Breast epithelium (tissue), 4 donors: ENCODE measurements around the gene KRT74. TPM values are rescaled to one million over a fixed set of nuclear protein-coding genes. Genes with fewer than 3 reads are reported as not detected.

Experiments used
- DNase-seq, 2 donors: peaks; one replicate each; pipeline ENCODE4 v3.0.0-alpha.2; 2019; ENCODE audit warnings: low spot score in 2 of 2
- H3K27ac ChIP-seq, 2 donors: fragments of 200-600 bp; sonication (generic) in 1 of 2; one replicate each; pipeline ENCODE4 v1.5.1; 2016 to 2019; ENCODE audit warnings: mild to moderate bottlenecking in 1 of 2
- H3K27me3 ChIP-seq, 2 donors: fragments of 200-600 bp; sonication (generic) in 1 of 2; one replicate each; pipeline versions ENCODE4 v1.5.1 to v1.6.0; 2017 to 2019; ENCODE audit warnings: control low read depth in 1 of 2, mild to moderate bottlenecking in 1 of 2
- H3K36me3 ChIP-seq: fragments of 200-600 bp; one replicate; pipeline ENCODE4 v1.5.1; 2019
- H3K4me1 ChIP-seq, 2 donors: fragments of 200-600 bp; sonication (generic); one replicate each; pipeline ENCODE4 v1.5.1; 2016 to 2019; ENCODE audit warnings: control low read depth in 1 of 2
- H3K4me3 ChIP-seq, 3 donors: fragments of 200-600 bp; sonication (generic); 1 replicate in 2 of 3; 2 replicates in 1 of 3; pipeline ENCODE4 v1.5.1; 2016 to 2019; ENCODE audit warnings: mild to moderate bottlenecking in 3 of 3, moderate library complexity in 2 of 3
- H3K9me3 ChIP-seq, 2 donors: fragments of 200-600 bp; sonication (generic) in 1 of 2; one replicate each; pipeline ENCODE4 v1.5.1; 2016 to 2019; ENCODE audit warnings: control low read depth in 1 of 2
- POLR2A ChIP-seq: fragments of 450-650 bp; IDR thresholded peaks from one replicate; pipeline ENCODE4 v1.6.1; 2016; ENCODE audit warnings: antibody characterized with exemption, mild to moderate bottlenecking, moderate library complexity
- POLR2AphosphoS5 ChIP-seq, 3 donors: sonication (generic); formaldehyde crosslinking; IDR thresholded peaks; one replicate each; pipeline ENCODE4 v1.6.1; 2017; ENCODE audit warnings: antibody characterized with exemption in 3 of 3
- intact Hi-C: fragments of 100-400 bp; cut with DNase I; formaldehyde crosslinking; loops from one replicate; pipeline ENCODE4 v1.15.1; 2023; ENCODE audit warnings: low total_unique reads
- total RNA-seq, 3 donors: library from RNA; depleted of rRNA; stranded (reverse); fragments of >200 nt; gene quantifications; one replicate each; pipeline ENCODE4 v1.1.0, GENCODE V29; 2016
- TF ChIP-seq, protein P1 (sequence below), 3 donors: fragments of 450-650 bp; IDR thresholded peaks; one replicate each; pipeline ENCODE4 v1.5.1; 2016 to 2017; ENCODE audit warnings: antibody characterized with exemption in 3 of 3, mild to moderate bottlenecking in 3 of 3, moderate library complexity in 3 of 3

The KRT74 gene
- total RNA-seq, 3 donors from 2014 or later, result not detected

DNA sequence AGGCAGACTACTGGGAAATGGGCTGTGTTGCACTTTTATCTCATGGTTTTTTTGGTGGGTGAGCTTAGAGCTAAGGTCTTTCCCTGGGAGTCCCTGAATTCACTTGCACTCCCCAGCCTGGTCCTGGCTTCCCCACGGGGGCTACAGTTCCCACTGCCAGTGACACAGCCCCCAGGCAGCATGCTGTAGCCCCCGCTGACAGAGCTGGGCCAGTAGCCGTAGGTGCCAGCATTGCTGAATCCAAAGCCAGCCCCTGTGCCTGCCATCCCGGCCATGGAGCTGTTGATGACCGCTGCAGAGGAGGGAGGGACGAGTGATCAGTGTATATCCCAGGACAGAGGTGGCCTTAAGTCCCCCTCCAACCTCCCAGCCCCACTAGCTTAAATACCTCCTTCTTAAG, 34.5 kb upstream of the KRT74 start:
- H3K36me3 ChIP-seq, result no peaks in the 10 kb centered on the region
- no peak overlapping the region for H3K27ac ChIP-seq
- intact Hi-C loops, result no loop called here
- H3K4me3 ChIP-seq, result no peak overlapping the region
- no peak for DNase-seq
- TF ChIP-seq POLR2A, result no peak
- no peak for TF ChIP-seq POLR2AphosphoS5 (IDR thresholded peaks at IDR 0.05)
- TF ChIP-seq, protein P1, sequence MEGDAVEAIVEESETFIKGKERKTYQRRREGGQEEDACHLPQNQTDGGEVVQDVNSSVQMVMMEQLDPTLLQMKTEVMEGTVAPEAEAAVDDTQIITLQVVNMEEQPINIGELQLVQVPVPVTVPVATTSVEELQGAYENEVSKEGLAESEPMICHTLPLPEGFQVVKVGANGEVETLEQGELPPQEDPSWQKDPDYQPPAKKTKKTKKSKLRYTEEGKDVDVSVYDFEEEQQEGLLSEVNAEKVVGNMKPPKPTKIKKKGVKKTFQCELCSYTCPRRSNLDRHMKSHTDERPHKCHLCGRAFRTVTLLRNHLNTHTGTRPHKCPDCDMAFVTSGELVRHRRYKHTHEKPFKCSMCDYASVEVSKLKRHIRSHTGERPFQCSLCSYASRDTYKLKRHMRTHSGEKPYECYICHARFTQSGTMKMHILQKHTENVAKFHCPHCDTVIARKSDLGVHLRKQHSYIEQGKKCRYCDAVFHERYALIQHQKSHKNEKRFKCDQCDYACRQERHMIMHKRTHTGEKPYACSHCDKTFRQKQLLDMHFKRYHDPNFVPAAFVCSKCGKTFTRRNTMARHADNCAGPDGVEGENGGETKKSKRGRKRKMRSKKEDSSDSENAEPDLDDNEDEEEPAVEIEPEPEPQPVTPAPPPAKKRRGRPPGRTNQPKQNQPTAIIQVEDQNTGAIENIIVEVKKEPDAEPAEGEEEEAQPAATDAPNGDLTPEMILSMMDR (IDR thresholded peaks at IDR 0.05), result no peak
- H3K27me3 ChIP-seq, result peaks cover 0 to 6% of the 10 kb centered on the region in 2 donors
- H3K9me3 ChIP-seq, result no peaks in the 10 kb centered on the region
- H3K4me1 ChIP-seq, result no peaks in the 10 kb centered on the region

DNA sequence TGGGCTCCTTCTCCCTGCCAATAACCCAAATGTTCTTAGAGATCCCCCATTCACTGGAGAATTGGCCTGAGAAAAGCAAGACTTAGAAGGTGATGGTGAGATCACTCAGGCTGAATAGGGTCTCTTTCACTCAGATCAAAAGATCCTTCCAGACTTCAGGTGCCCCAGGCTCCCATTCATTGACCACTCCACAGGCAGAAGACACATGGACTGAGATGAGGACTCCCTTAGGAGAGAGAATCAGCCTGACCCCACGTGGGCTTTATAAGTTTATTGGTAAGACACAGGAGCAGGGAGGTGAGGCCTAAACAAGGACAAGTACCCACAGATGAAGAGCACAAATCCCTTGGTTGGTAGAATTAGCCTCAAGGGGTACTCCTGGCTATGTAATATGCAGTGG, 33.7 kb upstream of the KRT74 start:
- H3K9me3 ChIP-seq, result no peaks in the 10 kb centered on the region
- H3K27ac ChIP-seq, result no peak overlapping the region
- TF ChIP-seq POLR2A, result no peak
- no peak for TF ChIP-seq POLR2AphosphoS5 (IDR thresholded peaks at IDR 0.05)
- TF ChIP-seq, protein P1 (IDR thresholded peaks at IDR 0.05), result no peak
- H3K4me3 ChIP-seq, result no peak overlapping the region
- DNase-seq, result no peak
- H3K27me3 ChIP-seq, result peaks cover 0 to 10% of the 10 kb centered on the region in 2 donors
- intact Hi-C loops, result no loop called here
- no peaks in the 10 kb centered on the region for H3K4me1 ChIP-seq
- no peaks in the 10 kb centered on the region for H3K36me3 ChIP-seq

DNA sequence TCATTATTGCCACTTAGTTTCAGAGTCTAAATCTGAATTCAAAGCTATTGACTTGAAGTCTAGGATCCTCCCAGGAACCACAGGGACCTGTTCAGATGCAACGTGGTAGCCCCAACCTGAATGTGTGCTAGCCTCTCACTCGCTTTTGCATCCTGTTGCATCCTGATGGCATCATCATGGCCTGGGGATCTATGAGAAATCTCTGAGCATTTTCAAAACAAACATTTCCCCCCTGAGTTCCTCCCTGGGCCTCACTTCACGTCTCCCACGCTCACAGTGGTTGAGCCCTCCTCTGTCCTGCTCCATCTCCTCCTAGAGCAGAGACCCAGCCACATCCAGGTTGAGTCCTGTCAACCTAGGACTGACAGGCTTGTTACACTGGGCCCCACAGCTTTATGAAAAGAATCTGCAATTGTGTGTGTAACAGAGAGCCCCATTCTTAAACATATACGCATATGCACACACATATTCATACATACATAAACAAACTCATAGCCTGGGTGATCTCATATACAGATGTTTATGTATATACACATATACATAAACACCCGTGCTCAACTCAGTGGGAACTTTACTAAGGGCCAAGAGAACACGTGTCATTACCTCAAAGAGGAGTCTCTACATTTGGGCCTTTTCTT, 33.1 kb upstream of the KRT74 start:
- H3K27me3 ChIP-seq, result peaks cover 0 to 16% of the 10 kb centered on the region in 2 donors
- H3K9me3 ChIP-seq, result no peaks in the 10 kb centered on the region
- TF ChIP-seq, protein P1 (IDR thresholded peaks at IDR 0.05), result no peak
- no peak for TF ChIP-seq POLR2AphosphoS5 (IDR thresholded peaks at IDR 0.05)
- TF ChIP-seq POLR2A, result no peak
- DNase-seq, result no peak
- H3K36me3 ChIP-seq, result no peaks in the 10 kb centered on the region
- H3K27ac ChIP-seq, result no peak overlapping the region
- no peaks in the 10 kb centered on the region for H3K4me1 ChIP-seq
- intact Hi-C loops, result no loop called here
- no peak overlapping the region for H3K4me3 ChIP-seq

DNA sequence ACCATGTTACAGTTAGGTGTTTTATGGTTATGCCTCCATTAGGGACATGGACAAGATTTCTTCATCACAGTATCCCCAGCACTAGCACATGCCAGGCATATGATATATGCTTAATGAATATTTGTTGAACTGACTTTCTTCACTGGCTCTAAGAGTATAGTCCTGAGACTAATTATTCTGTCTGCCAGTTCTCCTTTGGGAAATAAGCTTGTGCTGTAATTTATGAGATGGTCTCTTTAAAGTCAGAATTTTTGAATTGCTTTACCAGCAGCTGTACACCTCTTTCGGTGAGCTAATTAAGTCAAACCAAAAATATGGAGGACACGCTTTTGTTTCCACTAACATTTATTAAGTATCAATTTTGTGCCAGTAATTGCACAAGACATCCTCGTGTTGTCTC, 32.5 kb upstream of the KRT74 start:
- Histone ChIP-seq H3K27me3 (peaks cover 0 to 22% of the 10 kb centered on the region in 2 donors), H3K36me3 (no peaks in the 10 kb centered on the region), H3K4me3 (no peak overlapping the region), H3K9me3 (no peaks in the 10 kb centered on the region), H3K4me1 (no peaks in the 10 kb centered on the region), H3K27ac (no peak overlapping the region)
- no peak for DNase-seq
- intact Hi-C loops, result no loop called here
- TF ChIP-seq POLR2A (no peak), POLR2AphosphoS5 (IDR thresholded peaks at IDR 0.05) (no peak)
- TF ChIP-seq, protein P1 (IDR thresholded peaks at IDR 0.05), result no peak

DNA sequence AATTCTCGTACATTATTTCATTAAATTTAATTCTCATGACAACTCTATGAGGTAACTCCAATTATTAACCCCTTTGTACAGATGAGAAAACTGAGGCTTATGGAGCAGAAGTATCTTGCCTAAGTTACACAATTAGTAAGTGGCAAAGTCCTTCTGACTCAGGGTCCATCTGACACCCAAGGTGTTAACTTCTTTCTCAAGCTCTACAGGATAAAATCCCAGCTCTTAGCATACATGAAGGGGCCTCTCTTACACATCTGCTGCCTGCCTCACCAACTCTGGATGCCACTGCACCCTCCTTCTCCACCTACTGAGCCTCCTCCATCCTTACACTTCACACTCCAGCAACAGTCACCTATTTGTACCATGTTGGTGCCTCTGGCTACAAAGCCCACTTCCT, 31.9 kb upstream of the KRT74 start:
- intact Hi-C loops, result no loop called here
- DNase-seq, result no peak
- TF ChIP-seq, protein P1 (IDR thresholded peaks at IDR 0.05), result no peak
- TF ChIP-seq POLR2A (no peak), POLR2AphosphoS5 (IDR thresholded peaks at IDR 0.05) (no peak)
- Histone ChIP-seq H3K9me3 (no peaks in the 10 kb centered on the region), H3K4me1 (no peaks in the 10 kb centered on the region), H3K27ac (no peak overlapping the region), H3K27me3 (peaks cover 0 to 23% of the 10 kb centered on the region in 2 donors), H3K4me3 (no peak overlapping the region), H3K36me3 (no peaks in the 10 kb centered on the region)
